SK-N-SH treated with all-trans-retinoic acid at 6 μM for 48 hours (cell line): ENCODE measurements around the gene TEKT5.

Experiments used
- ATAC-seq: fragments of 200-7000 bp; cut with Tn5 transposase; 3 replicates; pipeline ENCODE4 v1.9.1; 2020; ENCODE audit warnings: mild to moderate bottlenecking, moderate library complexity
- ARNTL ChIP-seq: fragments of 450-650 bp; formaldehyde crosslinking; IDR thresholded peaks from 2 replicates; pipeline ENCODE4 v1.5.0; 2020; ENCODE audit warnings: low read depth, mild to moderate bottlenecking, moderate library complexity, borderline replicate concordance
- BACH2 ChIP-seq: fragments of 250-450 bp; sonication (Bioruptor Pico); IDR thresholded peaks from 2 replicates; pipeline ENCODE4 v1.9.0; 2021; ENCODE audit warnings: mild to moderate bottlenecking, borderline replicate concordance
- CSDC2 ChIP-seq: fragments of 250-450 bp; sonication (Bioruptor Pico); IDR thresholded peaks from 2 replicates; pipeline ENCODE4 v1.5.0; 2020; ENCODE audit warnings: mild to moderate bottlenecking, moderate library complexity
- ESRRG ChIP-seq: fragments of 250-450 bp; sonication (Bioruptor Pico); IDR thresholded peaks from 2 replicates; pipeline ENCODE4 v1.6.1; 2021; ENCODE audit warnings: mild to moderate bottlenecking
- GLIS3 ChIP-seq: fragments of 250-450 bp; sonication (Bioruptor Pico); IDR thresholded peaks from 2 replicates; pipeline ENCODE4 v1.5.0; 2020; ENCODE audit warnings: mild to moderate bottlenecking, moderate library complexity
- ISL1 ChIP-seq: fragments of 250-450 bp; sonication (Bioruptor Pico); IDR thresholded peaks from 2 replicates; pipeline ENCODE4 v2.1.2; 2022; ENCODE audit warnings: mild to moderate bottlenecking, moderate library complexity
- OSR1 ChIP-seq: fragments of 250-450 bp; sonication (Bioruptor Pico); IDR thresholded peaks from 2 replicates; pipeline ENCODE4 v1.8.0; 2022; ENCODE audit warnings: moderate library complexity, mild to moderate bottlenecking, inconsistent platforms
- PATZ1 ChIP-seq: fragments of 250-450 bp; sonication (Bioruptor Pico); IDR thresholded peaks from 2 replicates; pipeline ENCODE4 v1.8.0; 2020; ENCODE audit warnings: mild to moderate bottlenecking, moderate library complexity, borderline replicate concordance
- PPARA ChIP-seq: fragments of 250-450 bp; sonication (Bioruptor Pico); IDR thresholded peaks from 2 replicates; pipeline ENCODE4 v1.5.0; 2020; ENCODE audit warnings: mild to moderate bottlenecking, borderline replicate concordance
- RARB ChIP-seq: fragments of 250-450 bp; sonication (Bioruptor Pico); IDR thresholded peaks from 2 replicates; pipeline ENCODE4 v1.8.0; 2021; ENCODE audit warnings: mild to moderate bottlenecking, moderate library complexity
- SNAI2 ChIP-seq: fragments of 250-450 bp; sonication (Bioruptor Pico); IDR thresholded peaks from 2 replicates; pipeline ENCODE4 v1.5.0; 2020; ENCODE audit warnings: mild to moderate bottlenecking, moderate library complexity
- TCF4 ChIP-seq: fragments of 250-450 bp; sonication (Bioruptor Pico); IDR thresholded peaks from 2 replicates; pipeline ENCODE4 v1.8.0; 2021; ENCODE audit warnings: mild to moderate bottlenecking, moderate library complexity, borderline replicate concordance
- TOX ChIP-seq: fragments of 250-450 bp; sonication (Bioruptor Pico); IDR thresholded peaks from 2 replicates; pipeline ENCODE4 v1.8.0; 2021; ENCODE audit warnings: mild to moderate bottlenecking, moderate library complexity, borderline replicate concordance
- TSHZ2 ChIP-seq: fragments of 250-450 bp; sonication (Bioruptor Pico); IDR thresholded peaks from 2 replicates; pipeline ENCODE4 v1.5.0; 2020; ENCODE audit warnings: mild to moderate bottlenecking, moderate library complexity
- ZC3H10 ChIP-seq: fragments of 250-450 bp; sonication (Bioruptor Pico); IDR thresholded peaks from 2 replicates; pipeline ENCODE4 v1.5.1; 2021; ENCODE audit warnings: mild to moderate bottlenecking, moderate library complexity
- ZFP3 ChIP-seq: fragments of 250-450 bp; sonication (Bioruptor Pico); IDR thresholded peaks from 2 replicates; pipeline ENCODE4 v1.5.0; 2020; ENCODE audit warnings: mild to moderate bottlenecking, moderate library complexity
- ZNF565 ChIP-seq: fragments of 450-650 bp; formaldehyde crosslinking; conservative IDR thresholded peaks from 2 replicates; pipeline ENCODE4 v1.5.0; 2020; ENCODE audit warnings: low read depth, mild to moderate bottlenecking, moderate library complexity
- ZNF70 ChIP-seq: fragments of 450-650 bp; formaldehyde crosslinking; IDR thresholded peaks from 2 replicates; pipeline ENCODE4 v1.5.0; 2020; ENCODE audit warnings: mild to moderate bottlenecking, moderate library complexity
- ZNF8 ChIP-seq: fragments of 450-650 bp; formaldehyde crosslinking; IDR thresholded peaks from 2 replicates; pipeline ENCODE4 v1.5.0; 2020; ENCODE audit warnings: mild to moderate bottlenecking, moderate library complexity
- TF ChIP-seq, protein P1 (sequence below): fragments of 250-450 bp; sonication (Bioruptor Pico); IDR thresholded peaks from 2 replicates; pipeline ENCODE4 v1.8.0; 2021; ENCODE audit warnings: low read depth, mild to moderate bottlenecking, moderate library complexity, borderline replicate concordance
- TF ChIP-seq, protein P2 (sequence below): fragments of 250-450 bp; sonication (Bioruptor Pico); IDR thresholded peaks from 2 replicates; pipeline ENCODE4 v1.5.1; 2021; ENCODE audit warnings: mild to moderate bottlenecking, moderate library complexity

Gene TEKT5

GRCh38 chr16:10728003-10728887, 33.5 kb upstream of the TEKT5 start (continued):
- TF ChIP-seq BACH2 (no peak), ARNTL (CRISPR knock-in tag) (no peak), ISL1 (no peak)

- no peak for ATAC-seq
- TF ChIP-seq CSDC2 (CRISPR knock-in tag), result no peak
- TF ChIP-seq, protein P1, sequence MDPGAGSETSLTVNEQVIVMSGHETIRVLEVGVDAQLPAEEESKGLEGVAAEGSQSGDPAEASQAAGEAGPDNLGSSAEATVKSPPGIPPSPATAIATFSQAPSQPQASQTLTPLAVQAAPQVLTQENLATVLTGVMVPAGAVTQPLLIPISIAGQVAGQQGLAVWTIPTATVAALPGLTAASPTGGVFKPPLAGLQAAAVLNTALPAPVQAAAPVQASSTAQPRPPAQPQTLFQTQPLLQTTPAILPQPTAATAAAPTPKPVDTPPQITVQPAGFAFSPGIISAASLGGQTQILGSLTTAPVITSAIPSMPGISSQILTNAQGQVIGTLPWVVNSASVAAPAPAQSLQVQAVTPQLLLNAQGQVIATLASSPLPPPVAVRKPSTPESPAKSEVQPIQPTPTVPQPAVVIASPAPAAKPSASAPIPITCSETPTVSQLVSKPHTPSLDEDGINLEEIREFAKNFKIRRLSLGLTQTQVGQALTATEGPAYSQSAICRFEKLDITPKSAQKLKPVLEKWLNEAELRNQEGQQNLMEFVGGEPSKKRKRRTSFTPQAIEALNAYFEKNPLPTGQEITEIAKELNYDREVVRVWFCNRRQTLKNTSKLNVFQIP (CRISPR knock-in tag), result no peak
- no peak for TF ChIP-seq ZNF70 (CRISPR knock-in tag)
- no peak for TF ChIP-seq ARNTL (CRISPR knock-in tag)
- no peak for TF ChIP-seq BACH2
- no peak for TF ChIP-seq TOX
- TF ChIP-seq ZNF565, result no peak
- no peak for TF ChIP-seq SNAI2 (CRISPR knock-in tag)
- TF ChIP-seq GLIS3 (CRISPR knock-in tag), result no peak
- TF ChIP-seq ZFP3, result no peak
- no peak for TF ChIP-seq RARB
- no peak for TF ChIP-seq OSR1 (CRISPR knock-in tag)
- TF ChIP-seq PPARA, result no peak
- no peak for TF ChIP-seq ESRRG
- no peak for TF ChIP-seq ZNF8
- TF ChIP-seq, protein P2, sequence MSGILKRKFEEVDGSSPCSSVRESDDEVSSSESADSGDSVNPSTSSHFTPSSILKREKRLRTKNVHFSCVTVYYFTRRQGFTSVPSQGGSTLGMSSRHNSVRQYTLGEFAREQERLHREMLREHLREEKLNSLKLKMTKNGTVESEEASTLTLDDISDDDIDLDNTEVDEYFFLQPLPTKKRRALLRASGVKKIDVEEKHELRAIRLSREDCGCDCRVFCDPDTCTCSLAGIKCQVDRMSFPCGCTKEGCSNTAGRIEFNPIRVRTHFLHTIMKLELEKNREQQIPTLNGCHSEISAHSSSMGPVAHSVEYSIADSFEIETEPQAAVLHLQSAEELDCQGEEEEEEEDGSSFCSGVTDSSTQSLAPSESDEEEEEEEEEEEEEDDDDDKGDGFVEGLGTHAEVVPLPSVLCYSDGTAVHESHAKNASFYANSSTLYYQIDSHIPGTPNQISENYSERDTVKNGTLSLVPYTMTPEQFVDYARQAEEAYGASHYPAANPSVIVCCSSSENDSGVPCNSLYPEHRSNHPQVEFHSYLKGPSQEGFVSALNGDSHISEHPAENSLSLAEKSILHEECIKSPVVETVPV (CRISPR knock-in tag), result no peak
- TF ChIP-seq PATZ1 (CRISPR knock-in tag), result no peak
- no peak for TF ChIP-seq ISL1
- TF ChIP-seq TCF4 (CRISPR knock-in tag), result no peak
These were observed 14.2 kb upstream of the TEKT5 start for GRCh38 chr16:10708969-10709368.

GRCh38 chr16:10699756-10700155, 5.0 kb upstream of the TEKT5 start:
- ATAC-seq, result no peak
- TF ChIP-seq SNAI2 (CRISPR knock-in tag) (no peak), ARNTL (CRISPR knock-in tag) (no peak), ZNF8 (no peak), PPARA (no peak), ZC3H10 (no peak), ZNF70 (CRISPR knock-in tag) (no peak), TOX (no peak), GLIS3 (CRISPR knock-in tag) (no peak), CSDC2 (CRISPR knock-in tag) (no peak), BACH2 (no peak), OSR1 (CRISPR knock-in tag) (no peak), ISL1 (no peak), TSHZ2 (CRISPR knock-in tag) (no peak), ZFP3 (no peak), PATZ1 (CRISPR knock-in tag) (no peak)
- TF ChIP-seq, protein P2 (CRISPR knock-in tag), result no peak
- TF ChIP-seq, protein P1 (CRISPR knock-in tag), result no peak
